CD4-positive, alpha-beta T cell (primary cell): ENCODE measurements around the gene KNTC1. TPM values are rescaled to one million over a fixed set of nuclear protein-coding genes. Genes with fewer than 3 reads are reported as not detected.

Source experiments
- ATAC-seq: fragments of 200-7000 bp; cut with Tn5 transposase; one replicate; pipeline ENCODE4 v1.10.0; 2022; ENCODE audit warnings: mild to moderate bottlenecking; ENCODE audit not compliant: poor library complexity
- CTCF ChIA-PET: fragments of 350-600 bp; sonication (Branson Sonifier 250); formaldehyde crosslinking; loops from one replicate; lab custom pipeline; 2021; ENCODE audit warnings: antibody characterized with exemption, inconsistent platforms; lab: Charles Lee
- POLR2A ChIA-PET: fragments of 350-600 bp; sonication (Branson Sonifier 250); formaldehyde crosslinking; loops from one replicate; lab custom pipeline; 2021; ENCODE audit warnings: antibody characterized with exemption, inconsistent platforms; lab: Charles Lee
- DNase-seq, 14 experiments: peaks; one replicate each; pipeline ENCODE4 v3.0.0-alpha.2; 2013 to 2020; ENCODE audit warnings: mixed read lengths in 2 of 14
- H3K27ac ChIP-seq, 2 donors: one replicate each; pipeline versions ENCODE4 v1.5.1 to v1.7.0; 2013; ENCODE audit warnings: low read length in 2 of 2, low read depth in 1 of 2, mild to moderate bottlenecking in 1 of 2
- H3K27me3 ChIP-seq, 2 experiments: 1 replicate in 1 of 2; 2 replicates in 1 of 2; pipeline versions ENCODE4 v1.6.1 to v1.7.0; 2013; ENCODE audit warnings: low read length in 2 of 2, control low read depth in 1 of 2, mild to moderate bottlenecking in 1 of 2, moderate library complexity in 1 of 2; ENCODE audit not compliant: insufficient read depth in 2 of 2, control insufficient read depth in 1 of 2
- H3K36me3 ChIP-seq: one replicate; pipeline ENCODE4 v1.6.1; 2013; ENCODE audit warnings: low read length, control low read depth; ENCODE audit not compliant: insufficient read depth
- H3K4me1 ChIP-seq: one replicate; pipeline ENCODE4 v1.6.1; 2013; ENCODE audit warnings: low read length, control low read depth; ENCODE audit not compliant: insufficient read depth
- H3K4me3 ChIP-seq: one replicate; pipeline ENCODE4 v1.5.1; 2013; ENCODE audit warnings: mild to moderate bottlenecking, low read length, moderate library complexity
- H3K9me3 ChIP-seq, 2 experiments: 1 replicate in 1 of 2; 2 replicates in 1 of 2; pipeline versions ENCODE4 v1.6.1 to v1.7.0; 2013; ENCODE audit warnings: low read length in 2 of 2, mild to moderate bottlenecking in 2 of 2, control low read depth in 1 of 2, moderate library complexity in 1 of 2; ENCODE audit not compliant: control insufficient read depth in 1 of 2, insufficient read depth in 1 of 2
- H3K27ac Mint-ChIP-seq: one replicate; pipeline ENCODE4 v1.8.0; 2020; ENCODE audit warnings: mixed read lengths
- H3K27me3 Mint-ChIP-seq: one replicate; pipeline ENCODE4 v1.8.0; 2021; ENCODE audit warnings: mixed read lengths
- H3K36me3 Mint-ChIP-seq: one replicate; pipeline ENCODE4 v1.8.0; 2021; ENCODE audit warnings: low read depth, mixed read lengths
- H3K4me1 Mint-ChIP-seq: one replicate; pipeline ENCODE4 v1.8.0; 2021; ENCODE audit warnings: low read depth, mixed read lengths
- H3K4me3 Mint-ChIP-seq: one replicate; pipeline ENCODE4 v1.8.0; 2020; ENCODE audit warnings: mild to moderate bottlenecking, mixed read lengths
- H3K9me3 Mint-ChIP-seq: one replicate; pipeline ENCODE4 v1.8.0; 2020; ENCODE audit warnings: mixed read lengths
- intact Hi-C, 2 experiments: fragments of 100-400 bp; cut with DNase I in 1 of 2; cut with micrococcal nuclease in 1 of 2; formaldehyde crosslinking; loops; one replicate each; pipeline versions ENCODE4 v1.15.1 to v1.9.0; 2023 to 2025; cut with DNase I, micrococcal nuclease
- total RNA-seq, 174 experiments: library from RNA in 2 of 174; stranded (reverse) in 2 of 174; gene quantifications; one replicate each; pipeline ENCODE4 v1.2.3 and lab custom pipeline; 2021 to 2026
- TF ChIP-seq, protein P1 (sequence below): fragments of 200-600 bp; IDR thresholded peaks from one replicate; pipeline ENCODE4 v1.8.0; 2022; ENCODE audit warnings: antibody characterized with exemption, mild to moderate bottlenecking

KNTC1 gene
- total RNA-seq, 2 experiments from 2014 or later, result 23.3 to 23.8 TPM

- H3K27ac ChIP-seq, result no peak overlapping the region
- TF ChIP-seq, protein P1, sequence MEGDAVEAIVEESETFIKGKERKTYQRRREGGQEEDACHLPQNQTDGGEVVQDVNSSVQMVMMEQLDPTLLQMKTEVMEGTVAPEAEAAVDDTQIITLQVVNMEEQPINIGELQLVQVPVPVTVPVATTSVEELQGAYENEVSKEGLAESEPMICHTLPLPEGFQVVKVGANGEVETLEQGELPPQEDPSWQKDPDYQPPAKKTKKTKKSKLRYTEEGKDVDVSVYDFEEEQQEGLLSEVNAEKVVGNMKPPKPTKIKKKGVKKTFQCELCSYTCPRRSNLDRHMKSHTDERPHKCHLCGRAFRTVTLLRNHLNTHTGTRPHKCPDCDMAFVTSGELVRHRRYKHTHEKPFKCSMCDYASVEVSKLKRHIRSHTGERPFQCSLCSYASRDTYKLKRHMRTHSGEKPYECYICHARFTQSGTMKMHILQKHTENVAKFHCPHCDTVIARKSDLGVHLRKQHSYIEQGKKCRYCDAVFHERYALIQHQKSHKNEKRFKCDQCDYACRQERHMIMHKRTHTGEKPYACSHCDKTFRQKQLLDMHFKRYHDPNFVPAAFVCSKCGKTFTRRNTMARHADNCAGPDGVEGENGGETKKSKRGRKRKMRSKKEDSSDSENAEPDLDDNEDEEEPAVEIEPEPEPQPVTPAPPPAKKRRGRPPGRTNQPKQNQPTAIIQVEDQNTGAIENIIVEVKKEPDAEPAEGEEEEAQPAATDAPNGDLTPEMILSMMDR, result no peak
- Mint-ChIP-seq H3K4me1 (no peaks in the 10 kb centered on the region), H3K36me3 (no peaks in the 10 kb centered on the region), H3K27me3 (no peaks in the 10 kb centered on the region), H3K27ac (no peak overlapping the region), H3K4me3 (no peak overlapping the region), H3K9me3 (no peaks in the 10 kb centered on the region)
- peaks cover 6% of the 10 kb centered on the region for H3K36me3 ChIP-seq
- no peak for ATAC-seq
- no peak overlapping the region for H3K4me3 ChIP-seq
- no peak for DNase-seq
- no peaks in the 10 kb centered on the region for H3K27me3 ChIP-seq
- POLR2A ChIA-PET, result no interaction called here
- H3K4me1 ChIP-seq, result no peaks in the 10 kb centered on the region
- CTCF ChIA-PET, result no interaction called here
- intact Hi-C loops, result loop anchor here in 1 of 2 experiments (10.0 kb wide), 1 partner anchor 319 kb away; no protein-coding TSS in a partner anchor
- no peaks in the 10 kb centered on the region for H3K9me3 ChIP-seq
Measured at GRCh38 chr12:122635471-122635870, 108.4 kb downstream of the KNTC1 start.

- no peaks in the 10 kb centered on the region for H3K36me3 ChIP-seq
- CTCF ChIA-PET, result no interaction called here
- ATAC-seq (no peak), DNase-seq (no peak)
- Mint-ChIP-seq H3K9me3 (no peaks in the 10 kb centered on the region), H3K36me3 (no peaks in the 10 kb centered on the region), H3K4me3 (no peak overlapping the region), H3K4me1 (no peaks in the 10 kb centered on the region), H3K27ac (no peak overlapping the region), H3K27me3 (no peaks in the 10 kb centered on the region)
- H3K27me3 ChIP-seq, result no peaks in the 10 kb centered on the region
- H3K4me1 ChIP-seq, result no peaks in the 10 kb centered on the region
- TF ChIP-seq, protein P1, result no peak
- POLR2A ChIA-PET, result no interaction called here
- H3K9me3 ChIP-seq, result no peaks in the 10 kb centered on the region
- no peak overlapping the region for H3K4me3 ChIP-seq
- intact Hi-C loops, result no loop called here
- no peak overlapping the region for H3K27ac ChIP-seq
Measured at GRCh38 chr12:122643207-122643805, 116.3 kb downstream of the KNTC1 start.

DNA sequence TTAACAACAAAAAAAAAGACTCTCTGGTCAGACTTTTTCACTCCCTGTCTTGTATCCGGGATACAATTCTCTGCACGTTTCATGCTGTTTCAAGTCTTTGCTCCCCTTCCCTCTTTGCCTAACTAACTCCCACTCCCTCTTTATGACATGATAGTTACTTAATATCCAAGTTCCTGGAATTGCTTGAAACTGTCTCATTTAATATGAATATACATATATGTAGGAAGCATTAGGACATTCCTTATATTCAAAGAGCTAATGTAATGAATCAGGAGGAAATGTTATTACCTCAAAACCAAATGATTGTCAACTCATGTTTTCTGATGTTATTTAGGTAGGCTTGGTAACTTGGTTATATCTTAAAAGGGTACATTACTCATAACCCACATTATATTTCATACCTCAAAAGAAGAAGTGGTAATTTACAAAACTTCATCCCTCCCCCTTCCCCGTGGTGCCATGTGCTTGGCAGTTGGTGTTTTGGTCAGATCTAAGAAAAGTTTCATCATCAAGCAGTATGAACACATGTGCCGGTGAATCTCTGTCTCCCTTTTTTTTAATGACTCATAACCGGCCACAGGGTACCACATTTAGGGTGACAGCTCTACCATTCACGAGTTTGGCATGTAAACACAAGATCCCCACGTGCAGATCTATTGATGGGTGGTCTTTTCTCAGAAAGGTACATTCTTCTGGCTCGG, 119.6 kb downstream of the KNTC1 start:
- Histone ChIP-seq H3K4me1 (no peaks in the 10 kb centered on the region), H3K27ac (no peak overlapping the region), H3K4me3 (no peak overlapping the region), H3K27me3 (no peaks in the 10 kb centered on the region), H3K36me3 (no peaks in the 10 kb centered on the region), H3K9me3 (no peaks in the 10 kb centered on the region)
- ChIA-PET CTCF (no interaction called here), POLR2A (no interaction called here)
- intact Hi-C loops, result no loop called here
- H3K27me3 Mint-ChIP-seq, result no peaks in the 10 kb centered on the region
- ATAC-seq (peak; percentile 75), DNase-seq (peak in 8 of 14 experiments; percentile 5 to 75 (median 14))
- H3K4me3 Mint-ChIP-seq, result no peak overlapping the region
- no peaks in the 10 kb centered on the region for H3K4me1 Mint-ChIP-seq
- no peaks in the 10 kb centered on the region for H3K36me3 Mint-ChIP-seq
- no peak overlapping the region for H3K27ac Mint-ChIP-seq
- TF ChIP-seq, protein P1, result no peak
- H3K9me3 Mint-ChIP-seq, result no peaks in the 10 kb centered on the region
